HG03196 (cell line): ENCODE measurements around the gene TRHDE.
"Not testable (repeated sequence)": the region's sequence is repeated elsewhere in the genome, so short reads cannot be mapped to it uniquely, and the experiment has no call there.

ENCODE experiments used
- ATAC-seq: cut with Tn5 transposase; IDR thresholded peaks from one replicate; pipeline ENCODE4 v1.9.1; 2021; ENCODE audit not compliant: unreplicated experiment

The TRHDE gene

DNA sequence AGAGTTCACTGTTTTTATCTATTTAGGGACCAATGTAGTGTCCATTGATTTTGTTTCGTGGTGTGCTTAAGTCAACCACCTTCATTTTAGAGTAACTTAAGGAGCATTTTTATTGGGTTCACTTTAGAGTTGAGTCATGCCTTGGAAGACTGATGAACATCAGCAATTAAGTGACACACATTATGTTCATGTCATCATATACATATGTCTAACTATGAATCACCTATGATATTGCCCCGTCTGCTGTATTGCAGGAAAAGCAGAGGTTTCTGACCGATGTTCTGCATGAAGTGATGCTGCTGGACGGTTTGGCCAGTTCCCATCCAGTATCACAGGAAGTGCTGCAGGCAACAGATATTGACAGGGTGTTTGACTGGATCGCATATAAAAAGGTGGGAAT, 227.1 kb downstream of the TRHDE start:
- ATAC-seq, result no peak

- no peak for ATAC-seq
Observed at GRCh38 chr12:72502546-72502945, 230.4 kb downstream of the TRHDE start.

GRCh38 chr12:72505227-72505626, 233.1 kb downstream of the TRHDE start:
- no peak for ATAC-seq

GRCh38 chr12:72509891-72510290, 237.7 kb downstream of the TRHDE start:
- no peak for ATAC-seq

GRCh38 chr12:72510772-72511171, 238.6 kb downstream of the TRHDE start:
- no peak for ATAC-seq

DNA sequence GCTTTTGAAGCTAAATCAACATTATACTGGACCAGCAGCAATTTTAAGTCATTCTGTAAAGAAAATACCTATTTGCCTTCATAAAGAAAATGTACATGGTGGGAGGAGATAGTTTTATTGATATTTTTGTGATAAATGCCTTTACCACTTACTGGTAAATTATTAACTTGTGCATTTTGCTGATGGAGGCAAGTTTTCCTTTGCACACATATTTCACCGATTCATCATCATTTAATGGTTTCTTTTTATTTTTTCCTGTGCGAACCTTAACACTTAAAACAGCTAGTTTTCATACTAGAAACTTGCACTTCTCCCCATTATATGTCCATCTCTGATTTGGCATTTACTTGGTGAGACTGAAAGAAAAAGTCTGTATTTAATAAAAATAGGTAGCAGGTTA, 239.3 kb downstream of the TRHDE start:
- no peak for ATAC-seq

DNA sequence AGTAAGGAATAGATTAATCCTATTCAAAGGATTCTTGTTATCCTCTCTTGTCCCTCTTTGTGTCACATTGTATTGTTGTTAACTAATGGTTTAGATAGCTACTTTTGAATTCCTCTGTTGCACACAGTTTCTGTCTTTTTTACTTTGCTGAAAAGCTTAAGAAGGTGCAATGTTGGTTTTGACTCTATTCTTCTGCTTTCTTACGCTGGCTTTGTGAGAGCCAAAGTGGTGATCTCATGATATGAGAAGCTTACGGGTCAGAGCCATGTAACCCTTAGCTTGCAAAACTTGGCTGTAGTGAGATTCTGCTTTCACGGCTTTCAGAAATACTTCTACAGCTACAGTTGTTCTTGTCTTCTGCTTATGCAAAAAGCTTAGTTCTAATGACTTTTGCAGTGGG, 239.7 kb downstream of the TRHDE start:
- ATAC-seq, result no peak

DNA sequence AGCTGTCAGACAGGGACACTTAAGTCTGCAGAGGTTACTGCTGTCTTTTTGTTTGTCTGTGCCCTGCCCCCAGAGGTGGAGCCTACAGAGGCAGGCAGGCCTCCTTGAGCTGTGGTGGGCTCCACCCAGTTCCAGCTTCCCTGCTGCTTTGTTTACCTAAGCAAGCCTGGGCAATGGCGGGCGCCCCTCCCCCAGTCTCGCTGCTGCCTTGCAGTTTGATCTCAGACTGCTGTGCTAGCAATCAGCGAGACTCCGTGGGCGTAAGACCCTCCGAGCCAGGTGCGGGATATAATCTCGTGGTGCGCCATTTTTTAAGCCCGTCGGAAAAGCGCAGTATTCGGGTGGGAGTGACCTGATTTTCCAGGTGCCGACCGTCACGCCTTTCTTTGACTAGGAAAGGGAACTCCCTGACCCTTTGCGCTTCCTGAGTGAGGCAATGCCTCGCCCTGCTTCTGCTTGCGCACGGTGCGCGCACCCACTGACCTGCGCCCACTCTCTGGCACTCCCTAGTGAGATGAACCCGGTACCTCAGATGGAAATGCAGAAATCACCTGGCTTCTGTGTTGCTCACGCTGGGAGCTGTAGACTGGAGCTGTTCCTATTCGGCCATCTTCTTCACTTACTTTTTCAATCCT, 248.0 kb downstream of the TRHDE start:
- ATAC-seq, result not testable (repeated sequence)

- no peak for ATAC-seq
Observed at GRCh38 chr12:72521326-72521725, 249.2 kb downstream of the TRHDE start.

DNA sequence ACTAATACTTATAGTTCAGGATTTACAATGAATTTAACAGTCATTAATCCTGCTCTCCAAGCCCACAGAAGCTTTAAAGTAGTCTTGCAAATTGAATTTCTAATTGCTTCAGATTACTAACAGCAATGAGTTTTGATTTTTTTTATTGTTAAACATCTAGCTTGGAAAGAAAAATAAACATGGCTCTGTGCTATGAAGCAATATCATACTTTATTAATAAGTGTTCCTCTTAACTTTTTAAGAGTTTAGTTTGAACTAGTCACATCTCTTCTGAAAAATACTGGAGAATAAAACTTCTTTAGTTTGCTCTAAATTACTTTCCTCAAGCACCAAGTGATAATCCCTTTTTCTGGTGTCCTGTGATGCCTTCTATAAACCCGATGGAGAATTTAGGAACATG, 250.2 kb downstream of the TRHDE start:
- ATAC-seq, result no peak

GRCh38 chr12:72523754-72524153, 251.6 kb downstream of the TRHDE start:
- ATAC-seq, result no peak

- ATAC-seq, result no peak
Observed at GRCh38 chr12:72535212-72535990, 263.2 kb downstream of the TRHDE start.

DNA sequence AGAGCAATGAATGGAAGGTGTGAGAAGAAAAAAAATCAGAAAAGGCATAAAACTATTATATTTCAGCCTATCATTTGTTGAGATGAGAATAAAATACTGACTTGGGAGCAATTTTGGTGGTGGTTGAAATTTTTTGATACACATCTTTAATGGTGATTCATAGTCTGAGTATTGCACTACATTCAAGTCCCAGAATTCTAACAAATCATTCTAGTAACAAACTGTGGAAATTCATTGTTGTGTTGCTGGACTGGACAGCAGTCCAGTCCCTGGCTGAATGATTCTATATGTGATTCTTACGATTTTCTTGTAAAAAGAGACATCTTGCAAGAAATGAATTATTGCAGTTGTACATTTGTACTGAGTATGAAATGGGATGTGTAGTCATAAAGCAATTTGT, 268.6 kb downstream of the TRHDE start:
- ATAC-seq, result no peak

GRCh38 chr12:72543777-72544467, 271.8 kb downstream of the TRHDE start:
- ATAC-seq, result no peak

GRCh38 chr12:72546106-72546505, 273.9 kb downstream of the TRHDE start:
- ATAC-seq, result no peak

- no peak for ATAC-seq
Observed at GRCh38 chr12:72547573-72547972, 275.4 kb downstream of the TRHDE start.

DNA sequence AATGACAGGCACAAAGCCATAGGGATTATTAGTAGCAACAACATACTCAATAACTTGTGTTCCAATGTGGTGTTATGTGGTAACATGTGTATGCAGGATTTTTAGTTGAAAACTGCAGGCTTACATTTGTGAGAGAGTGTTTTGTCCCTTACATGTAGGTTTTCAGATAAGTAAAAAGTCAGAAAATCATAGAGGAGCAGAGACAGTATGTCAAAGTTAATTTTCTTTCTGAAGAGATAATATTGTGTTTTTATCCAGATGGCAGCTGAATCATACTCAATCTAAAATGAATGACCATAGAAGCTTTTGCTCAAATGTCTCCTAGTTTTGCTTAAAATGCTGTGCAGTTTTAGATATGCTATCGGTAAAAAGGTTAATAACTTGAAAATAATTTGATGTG, 277.0 kb downstream of the TRHDE start:
- ATAC-seq, result no peak

GRCh38 chr12:72560003-72560769, 288.0 kb downstream of the TRHDE start:
- ATAC-seq, result no peak

GRCh38 chr12:72570601-72571000, 298.4 kb downstream of the TRHDE start:
- ATAC-seq, result no peak

DNA sequence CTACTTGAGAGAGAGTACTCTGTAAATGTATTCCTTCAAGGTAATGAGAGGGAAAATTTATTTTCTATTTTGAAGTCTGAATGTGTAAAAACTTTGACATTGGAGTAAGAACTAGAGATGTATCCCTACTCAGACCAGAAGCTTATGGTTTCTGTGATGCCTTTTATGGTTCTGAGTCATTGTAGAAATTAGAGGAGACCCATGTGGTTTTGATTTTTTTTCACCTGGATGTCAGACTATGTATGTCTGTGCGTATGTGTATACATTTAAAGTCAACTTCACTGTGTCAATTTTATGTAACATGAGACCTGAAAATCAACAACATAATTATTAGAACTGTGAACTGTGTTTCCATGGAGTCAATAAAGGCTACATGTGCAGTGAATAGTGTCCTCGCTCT, 302.0 kb downstream of the TRHDE start:
- no peak for ATAC-seq

- ATAC-seq, result no peak
Observed at GRCh38 chr12:72578327-72578726, 306.2 kb downstream of the TRHDE start.
